Astrocyte of the spinal cord (primary cell): ENCODE results near the gene AGTR2.
"Not testable (repeated sequence)": the region's sequence is repeated elsewhere in the genome, so short reads cannot be mapped to it uniquely, and the experiment has no call there.

Experiments
- DNase-seq: peaks from one replicate; pipeline ENCODE4 v3.0.0; 2011; ENCODE audit warnings: low read depth, low spot score
- H3K4me3 ChIP-seq: 2 replicates; pipeline ENCODE4 v1.5.1; 2011; ENCODE audit warnings: low read depth, mild to moderate bottlenecking, low read length, moderate library complexity
- CTCF ChIP-seq: IDR thresholded peaks from 2 replicates; pipeline ENCODE4 v1.5.1; 2012; ENCODE audit warnings: low read depth, mild to moderate bottlenecking, low read length, inconsistent platforms
- in situ Hi-C: cut with HindIII; loops from 2 replicates; pipeline ENCODE4 v1.10.0; 2017; ENCODE audit warnings: low sequenced_read_pairs

The AGTR2 gene

GRCh38 chrX:116170511-116170910 is at the start of gene AGTR2:
TSS of gene AGTR2 (plus strand) at chrX:116170744. CDS start at chrX:116172281, 1,537 bp downstream.
- TF ChIP-seq CTCF, result no peak
- no peak for DNase-seq
- no peak within 1 kb of the TSS for H3K4me3 ChIP-seq
- in situ Hi-C loops, result no loop called here

GRCh38 chrX:116135277-116135676 is 35.3 kb upstream of the AGTR2 start:
- in situ Hi-C loops, result no loop called here
- no peak for DNase-seq
- no peak for TF ChIP-seq CTCF
- no peak overlapping the region for H3K4me3 ChIP-seq

GRCh38 chrX:116141270-116141669 is 29.3 kb upstream of the AGTR2 start:
- H3K4me3 ChIP-seq, DNase-seq, in situ Hi-C loops: not testable (repeated sequence)

GRCh38 chrX:116142976-116143375 is 27.6 kb upstream of the AGTR2 start:
- no peak for TF ChIP-seq CTCF
- no peak overlapping the region for H3K4me3 ChIP-seq
- no peak for DNase-seq
- in situ Hi-C loops, result no loop called here

GRCh38 chrX:116172976-116173375 is 2.4 kb downstream of the AGTR2 start:
- in situ Hi-C loops, result no loop called here
- no peak overlapping the region for H3K4me3 ChIP-seq
- TF ChIP-seq CTCF, result no peak
- no peak for DNase-seq

GRCh38 chrX:116181300-116181699 is 10.8 kb downstream of the AGTR2 start:
- no peak for DNase-seq
- H3K4me3 ChIP-seq, result no peak overlapping the region
- in situ Hi-C loops, result no loop called here
- TF ChIP-seq CTCF, result no peak

GRCh38 chrX:116185163-116185562 is 14.6 kb downstream of the AGTR2 start:
- DNase-seq, result no peak
- in situ Hi-C loops, result no loop called here
- no peak for TF ChIP-seq CTCF

More at GRCh38 chrX:116185163-116185562, 14.6 kb downstream of the AGTR2 start:
- no peak overlapping the region for H3K4me3 ChIP-seq
